HEK293 (cell line): ENCODE measurements around the gene DPYSL3.

Experiments
- CTCF ChIA-PET: fragments of 350-600 bp; formaldehyde crosslinking; extraction: SDS; loops from one replicate; lab custom pipeline; 2021; ENCODE audit warnings: antibody characterized with exemption; lab: Yijun Ruan, JAX
- POLR2A ChIA-PET: fragments of 300-600 bp; formaldehyde crosslinking; extraction: SDS; loops from one replicate; lab custom pipeline; 2020; ENCODE audit warnings: antibody characterized with exemption, inconsistent platforms; lab: Yijun Ruan, JAX
- H3K27ac ChIP-seq: fragments of 200-500 bp; sonication (Bioruptor generic); 2 replicates; pipeline ENCODE4 v1.5.1; 2014; ENCODE audit warnings: low read depth, low read length, control low read depth, inconsistent platforms; ENCODE audit errors: extremely low read depth
- H3K36me3 ChIP-seq, 2 experiments: fragments of 200-500 bp in 1 of 2; sonication (Bioruptor generic) in 1 of 2; 1 replicate in 1 of 2; 2 replicates in 1 of 2; pipeline ENCODE4 v1.5.1; 2014 to 2017; ENCODE audit warnings: inconsistent platforms in 2 of 2, low read length in 2 of 2; ENCODE audit not compliant: control insufficient read depth in 2 of 2, insufficient read depth in 1 of 2
- H3K4me1 ChIP-seq: fragments of 200-500 bp; sonication (Bioruptor generic); 2 replicates; pipeline ENCODE4 v1.5.1; 2014; ENCODE audit warnings: mild to moderate bottlenecking, low read length, inconsistent platforms; ENCODE audit not compliant: control insufficient read depth, insufficient read depth
- H3K4me3 ChIP-seq: 2 replicates; pipeline ENCODE4 v1.5.1; 2011; ENCODE audit warnings: low read depth, mild to moderate bottlenecking, control low read depth, low read length, moderate library complexity
- H3K9me3 ChIP-seq: fragments of 200-500 bp; sonication (Bioruptor generic); 2 replicates; pipeline ENCODE4 v1.5.1; 2014; ENCODE audit warnings: low read depth, low read length, inconsistent platforms; ENCODE audit not compliant: control insufficient read depth, insufficient read depth
- EGR2 ChIP-seq: fragments of 450-650 bp; formaldehyde crosslinking; IDR thresholded peaks from 2 replicates; pipeline ENCODE4 v1.5.1; 2016; ENCODE audit warnings: low read depth, missing biosample characterization, missing genetic modification characterization
- IKZF3 ChIP-seq: fragments of 450-650 bp; IDR thresholded peaks from 2 replicates; pipeline ENCODE4 v1.5.0; 2018; ENCODE audit warnings: missing biosample characterization, mild to moderate bottlenecking, missing genetic modification characterization, moderate library complexity
- PRDM1 ChIP-seq: fragments of 450-650 bp; formaldehyde crosslinking; IDR thresholded peaks from 2 replicates; pipeline ENCODE4; 2016; ENCODE audit warnings: missing biosample characterization, missing genetic modification characterization
- RBAK ChIP-seq: fragments of 450-650 bp; formaldehyde crosslinking; IDR thresholded peaks from 2 replicates; pipeline ENCODE4 v1.5.1; 2016; ENCODE audit warnings: missing biosample characterization, missing genetic modification characterization
- ZBTB17 ChIP-seq: fragments of 450-650 bp; formaldehyde crosslinking; IDR thresholded peaks from 2 replicates; pipeline ENCODE4 v1.5.1; 2016; ENCODE audit warnings: missing biosample characterization, missing genetic modification characterization
- ZNF114 ChIP-seq: fragments of 450-650 bp; formaldehyde crosslinking; IDR thresholded peaks from 2 replicates; pipeline ENCODE4 v1.5.0; 2017; ENCODE audit warnings: missing biosample characterization, missing genetic modification characterization
- ZNF23 ChIP-seq: fragments of 450-650 bp; formaldehyde crosslinking; IDR thresholded peaks from 2 replicates; pipeline ENCODE4 v1.5.1; 2016; ENCODE audit warnings: missing biosample characterization, missing genetic modification characterization, borderline replicate concordance
- ZNF280C ChIP-seq: fragments of 450-650 bp; formaldehyde crosslinking; IDR thresholded peaks from 2 replicates; pipeline ENCODE4 v1.5.1; 2016; ENCODE audit warnings: missing biosample characterization, missing genetic modification characterization
- ZNF366 ChIP-seq: fragments of 450-650 bp; formaldehyde crosslinking; conservative IDR thresholded peaks from 2 replicates; pipeline ENCODE4 v1.5.1; 2016; ENCODE audit warnings: missing biosample characterization, missing genetic modification characterization
- ZNF473 ChIP-seq: fragments of 450-650 bp; formaldehyde crosslinking; IDR thresholded peaks from 2 replicates; pipeline ENCODE4 v1.5.1; 2017; ENCODE audit warnings: missing biosample characterization, missing genetic modification characterization
- ZNF510 ChIP-seq: fragments of 450-650 bp; formaldehyde crosslinking; IDR thresholded peaks from 2 replicates; pipeline ENCODE4 v1.5.1; 2018; ENCODE audit warnings: mild to moderate bottlenecking, missing genetic modification characterization, missing biosample characterization; ENCODE audit not compliant: insufficient replicate concordance
- ZNF623 ChIP-seq: fragments of 450-650 bp; formaldehyde crosslinking; IDR thresholded peaks from 2 replicates; pipeline ENCODE4 v1.5.1; 2016; ENCODE audit warnings: missing biosample characterization, missing genetic modification characterization
- ZNF624 ChIP-seq: fragments of 450-650 bp; formaldehyde crosslinking; IDR thresholded peaks from 2 replicates; pipeline ENCODE4 v1.5.1; 2017; ENCODE audit warnings: missing biosample characterization, missing genetic modification characterization
- ZNF660 ChIP-seq: fragments of 450-650 bp; IDR thresholded peaks from 2 replicates; pipeline ENCODE4 v1.5.1; 2018; ENCODE audit warnings: missing biosample characterization, mild to moderate bottlenecking, missing genetic modification characterization
- ZNF670 ChIP-seq: fragments of 450-650 bp; formaldehyde crosslinking; IDR thresholded peaks from 2 replicates; pipeline ENCODE4 v1.5.1; 2016; ENCODE audit warnings: missing biosample characterization, missing genetic modification characterization, low read depth
- ZNF704 ChIP-seq: fragments of 450-650 bp; formaldehyde crosslinking; IDR thresholded peaks from 2 replicates; pipeline ENCODE4 v1.5.1; 2016; ENCODE audit warnings: missing biosample characterization, missing genetic modification characterization
- ZNF747 ChIP-seq: fragments of 450-650 bp; formaldehyde crosslinking; IDR thresholded peaks from 2 replicates; pipeline ENCODE4 v1.5.1; 2016; ENCODE audit warnings: missing biosample characterization, missing genetic modification characterization
- TF ChIP-seq, protein P1 (sequence below): fragments of 450-650 bp; formaldehyde crosslinking; IDR thresholded peaks from 2 replicates; pipeline ENCODE4 v1.5.1; 2016; ENCODE audit warnings: missing biosample characterization, missing genetic modification characterization
- TF ChIP-seq, protein P2 (sequence below): fragments of 450-650 bp; formaldehyde crosslinking; IDR thresholded peaks from 2 replicates; pipeline ENCODE4 v1.5.1; 2017; ENCODE audit warnings: missing biosample characterization, missing genetic modification characterization
- TF ChIP-seq, protein P3 (sequence below): fragments of 450-650 bp; formaldehyde crosslinking; IDR thresholded peaks from 2 replicates; pipeline ENCODE4 v1.5.1; 2016; ENCODE audit warnings: missing biosample characterization, missing genetic modification characterization

Gene DPYSL3

GRCh38 chr5:147538236-147538635 is 28.4 kb upstream of the DPYSL3 start:
- ChIA-PET POLR2A (no interaction called here), CTCF (interaction anchor here (0.6 to 1.0 kb wide), 3 partner anchors 10 to 469 kb away, joined by 3 to 4 read pairs (median 3); no protein-coding TSS in a partner anchor)

GRCh38 chr5:147534172-147534951 is 24.5 kb upstream of the DPYSL3 start:
- Histone ChIP-seq H3K36me3 (no peaks in the 10 kb centered on the region), H3K4me3 (no peak overlapping the region), H3K27ac (no peak overlapping the region), H3K4me1 (peaks cover 22% of the 10 kb centered on the region), H3K9me3 (no peaks in the 10 kb centered on the region)
- TF ChIP-seq ZNF623 (tag by site-specific recombination), result no peak
- no peak for TF ChIP-seq EGR2
- TF ChIP-seq ZNF624 (tag by site-specific recombination), result no peak
- no peak for TF ChIP-seq ZNF660
- TF ChIP-seq, protein P1, sequence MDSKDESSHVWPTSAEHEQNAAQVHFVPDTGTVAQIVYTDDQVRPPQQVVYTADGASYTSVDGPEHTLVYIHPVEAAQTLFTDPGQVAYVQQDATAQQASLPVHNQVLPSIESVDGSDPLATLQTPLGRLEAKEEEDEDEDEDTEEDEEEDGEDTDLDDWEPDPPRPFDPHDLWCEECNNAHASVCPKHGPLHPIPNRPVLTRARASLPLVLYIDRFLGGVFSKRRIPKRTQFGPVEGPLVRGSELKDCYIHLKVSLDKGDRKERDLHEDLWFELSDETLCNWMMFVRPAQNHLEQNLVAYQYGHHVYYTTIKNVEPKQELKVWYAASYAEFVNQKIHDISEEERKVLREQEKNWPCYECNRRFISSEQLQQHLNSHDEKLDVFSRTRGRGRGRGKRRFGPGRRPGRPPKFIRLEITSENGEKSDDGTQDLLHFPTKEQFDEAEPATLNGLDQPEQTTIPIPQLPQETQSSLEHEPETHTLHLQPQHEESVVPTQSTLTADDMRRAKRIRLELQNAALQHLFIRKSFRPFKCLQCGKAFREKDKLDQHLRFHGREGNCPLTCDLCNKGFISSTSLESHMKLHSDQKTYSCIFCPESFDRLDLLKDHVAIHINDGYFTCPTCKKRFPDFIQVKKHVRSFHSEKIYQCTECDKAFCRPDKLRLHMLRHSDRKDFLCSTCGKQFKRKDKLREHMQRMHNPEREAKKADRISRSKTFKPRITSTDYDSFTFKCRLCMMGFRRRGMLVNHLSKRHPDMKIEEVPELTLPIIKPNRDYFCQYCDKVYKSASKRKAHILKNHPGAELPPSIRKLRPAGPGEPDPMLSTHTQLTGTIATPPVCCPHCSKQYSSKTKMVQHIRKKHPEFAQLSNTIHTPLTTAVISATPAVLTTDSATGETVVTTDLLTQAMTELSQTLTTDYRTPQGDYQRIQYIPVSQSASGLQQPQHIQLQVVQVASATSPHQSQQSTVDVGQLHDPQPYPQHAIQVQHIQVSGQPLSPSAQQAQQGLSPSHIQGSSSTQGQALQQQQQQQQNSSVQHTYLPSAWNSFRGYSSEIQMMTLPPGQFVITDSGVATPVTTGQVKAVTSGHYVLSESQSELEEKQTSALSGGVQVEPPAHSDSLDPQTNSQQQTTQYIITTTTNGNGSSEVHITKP (tag by site-specific recombination), result no peak
- TF ChIP-seq, protein P2, sequence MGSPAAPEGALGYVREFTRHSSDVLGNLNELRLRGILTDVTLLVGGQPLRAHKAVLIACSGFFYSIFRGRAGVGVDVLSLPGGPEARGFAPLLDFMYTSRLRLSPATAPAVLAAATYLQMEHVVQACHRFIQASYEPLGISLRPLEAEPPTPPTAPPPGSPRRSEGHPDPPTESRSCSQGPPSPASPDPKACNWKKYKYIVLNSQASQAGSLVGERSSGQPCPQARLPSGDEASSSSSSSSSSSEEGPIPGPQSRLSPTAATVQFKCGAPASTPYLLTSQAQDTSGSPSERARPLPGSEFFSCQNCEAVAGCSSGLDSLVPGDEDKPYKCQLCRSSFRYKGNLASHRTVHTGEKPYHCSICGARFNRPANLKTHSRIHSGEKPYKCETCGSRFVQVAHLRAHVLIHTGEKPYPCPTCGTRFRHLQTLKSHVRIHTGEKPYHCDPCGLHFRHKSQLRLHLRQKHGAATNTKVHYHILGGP (tag by site-specific recombination), result no peak
- TF ChIP-seq ZNF280C (tag by site-specific recombination), result no peak
- TF ChIP-seq, protein P3, sequence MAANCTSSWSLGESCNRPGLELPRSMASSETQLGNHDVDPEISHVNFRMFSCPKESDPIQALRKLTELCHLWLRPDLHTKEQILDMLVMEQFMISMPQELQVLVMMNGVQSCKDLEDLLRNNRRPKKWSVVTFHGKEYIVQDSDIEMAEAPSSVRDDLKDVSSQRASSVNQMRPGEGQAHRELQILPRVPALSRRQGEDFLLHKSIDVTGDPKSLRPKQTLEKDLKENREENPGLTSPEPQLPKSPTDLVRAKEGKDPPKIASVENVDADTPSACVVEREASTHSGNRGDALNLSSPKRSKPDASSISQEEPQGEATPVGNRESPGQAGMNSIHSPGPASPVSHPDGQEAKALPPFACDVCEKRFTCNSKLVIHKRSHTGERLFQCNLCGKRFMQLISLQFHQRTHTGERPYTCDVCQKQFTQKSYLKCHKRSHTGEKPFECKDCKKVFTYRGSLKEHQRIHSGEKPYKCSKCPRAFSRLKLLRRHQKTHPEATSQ, result no peak
- no peak for TF ChIP-seq ZNF114
- TF ChIP-seq ZNF366 (tag by site-specific recombination), result no peak
- CTCF ChIA-PET, result interaction anchor here (1.0 kb wide), 1 partner anchor 43 kb away, joined by 7 read pairs; no protein-coding TSS in a partner anchor
- POLR2A ChIA-PET, result no interaction called here

More at GRCh38 chr5:147538236-147538635, 28.4 kb upstream of the DPYSL3 start:
- TF ChIP-seq PRDM1 (tag by site-specific recombination) (no peak), IKZF3 (tag by site-specific recombination) (no peak), ZNF704 (tag by site-specific recombination) (no peak), ZNF670 (no peak), ZNF747 (tag by site-specific recombination) (no peak), ZBTB17 (no peak), ZNF23 (tag by site-specific recombination) (no peak), RBAK (tag by site-specific recombination) (no peak), ZNF510 (tag by site-specific recombination) (no peak), ZNF473 (tag by site-specific recombination) (no peak)
- no peaks in the 10 kb centered on the region for H3K9me3 ChIP-seq
- peaks cover 8% of the 10 kb centered on the region for H3K4me1 ChIP-seq
- H3K4me3 ChIP-seq, result no peak overlapping the region
- no peak overlapping the region for H3K27ac ChIP-seq
- H3K36me3 ChIP-seq, result no peaks in the 10 kb centered on the region
